Urinary bladder (tissue), 4 donors: ENCODE results near the gene SLC9A9. TPM values are rescaled to one million over a fixed set of nuclear protein-coding genes. Genes with fewer than 3 reads are reported as not detected.

Experiments used
- DNase-seq: peaks from one replicate; pipeline ENCODE4 v3.0.0-alpha.2; 2015; ENCODE audit errors: extremely low spot score
- H3K27ac ChIP-seq: one replicate; pipeline ENCODE4 v1.5.1; 2013; ENCODE audit warnings: low read depth, mild to moderate bottlenecking, moderate library complexity
- H3K36me3 ChIP-seq: one replicate; pipeline ENCODE4 v1.6.1; 2013; ENCODE audit warnings: mild to moderate bottlenecking, moderate library complexity; ENCODE audit not compliant: insufficient read depth
- H3K4me1 ChIP-seq: one replicate; pipeline ENCODE4 v1.6.1; 2013; ENCODE audit warnings: mild to moderate bottlenecking, moderate library complexity; ENCODE audit not compliant: insufficient read depth
- H3K4me3 ChIP-seq: one replicate; pipeline ENCODE4 v1.5.1; 2013; ENCODE audit warnings: low read depth, low read length
- WGBS: extraction: QIAGEN DNeasy Blood & Tissue Kit; methylation state at CpG from one replicate; pipeline ENCODE4 v1.1.7; 2013; 5-methylcytosine and 5-hydroxymethylcytosine counted together
- polyA plus RNA-seq: library from polyadenylated mRNA; stranded (reverse); fragments of 200-250 nt; gene quantifications from one replicate; pipeline ENCODE4 v1.2.3, GENCODE V29; 2013
- total RNA-seq: library from RNA; depleted of rRNA; stranded (reverse); fragments of >200 nt; gene quantifications from one replicate; pipeline ENCODE4 v1.2.3, GENCODE V29; 2014
- donor health status: healthy with polysubstance abuse.
- donor health status: healthy.

Gene SLC9A9
- total and polyA plus RNA-seq, 2 donors, result 28.7 to 46.2 TPM

- no peaks in the 10 kb centered on the region for H3K36me3 ChIP-seq
- no peak overlapping the region for H3K4me3 ChIP-seq
- no peak for DNase-seq
- 26% methylated on average over 9 of the region's 9 CpGs for WGBS
- H3K4me1 ChIP-seq, result no peaks in the 10 kb centered on the region
- no peak overlapping the region for H3K27ac ChIP-seq
Observed at GRCh38 chr3:143786219-143787191, 61.8 kb downstream of the SLC9A9 start.

GRCh38 chr3:143784446-143784845, 63.8 kb downstream of the SLC9A9 start:
- Histone ChIP-seq H3K27ac (no peak overlapping the region), H3K4me1 (no peaks in the 10 kb centered on the region), H3K36me3 (no peaks in the 10 kb centered on the region), H3K4me3 (no peak overlapping the region)
- 84% methylated on average over 1 of the region's 1 CpG for WGBS
- no peak for DNase-seq

GRCh38 chr3:143783851-143784370, 64.4 kb downstream of the SLC9A9 start:
- no peak for DNase-seq
- WGBS, result 66% methylated on average over 4 of the region's 4 CpGs
- Histone ChIP-seq H3K4me3 (no peak overlapping the region), H3K27ac (no peak overlapping the region), H3K4me1 (no peaks in the 10 kb centered on the region), H3K36me3 (no peaks in the 10 kb centered on the region)

GRCh38 chr3:143775459-143775858, 72.8 kb downstream of the SLC9A9 start:
- no peak overlapping the region for H3K27ac ChIP-seq
- H3K4me1 ChIP-seq, result no peaks in the 10 kb centered on the region
- peak; percentile 28 for DNase-seq
- WGBS, result 12% methylated on average over 4 of the region's 4 CpGs
- H3K4me3 ChIP-seq, result peak overlapping the region; percentile 18
- H3K36me3 ChIP-seq, result no peaks in the 10 kb centered on the region

DNA sequence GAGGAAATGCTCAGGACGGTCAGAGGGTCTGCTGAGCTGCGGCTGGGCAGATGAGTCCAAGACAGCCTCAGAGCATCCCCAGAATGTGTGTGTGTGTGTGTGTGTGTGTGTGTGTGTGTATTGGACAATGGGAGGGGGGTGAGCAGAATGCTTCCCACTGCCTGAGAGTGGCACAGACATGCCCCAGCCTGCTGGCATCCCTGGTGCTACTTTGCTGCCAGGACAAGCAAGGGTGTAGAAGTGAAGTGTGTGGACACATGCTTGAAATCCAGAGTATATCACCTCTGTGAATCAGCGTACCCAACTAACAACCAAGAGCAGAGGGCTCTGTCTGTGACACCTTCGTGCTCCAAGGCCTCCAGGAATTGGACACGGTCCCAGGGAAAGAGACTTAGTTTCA, 76.3 kb downstream of the SLC9A9 start:
- H3K27ac ChIP-seq, result no peak overlapping the region
- 89% methylated on average over 5 of the region's 5 CpGs for WGBS
- no peaks in the 10 kb centered on the region for H3K4me1 ChIP-seq
- no peaks in the 10 kb centered on the region for H3K36me3 ChIP-seq
- H3K4me3 ChIP-seq, result no peak overlapping the region
- DNase-seq, result no peak

DNA sequence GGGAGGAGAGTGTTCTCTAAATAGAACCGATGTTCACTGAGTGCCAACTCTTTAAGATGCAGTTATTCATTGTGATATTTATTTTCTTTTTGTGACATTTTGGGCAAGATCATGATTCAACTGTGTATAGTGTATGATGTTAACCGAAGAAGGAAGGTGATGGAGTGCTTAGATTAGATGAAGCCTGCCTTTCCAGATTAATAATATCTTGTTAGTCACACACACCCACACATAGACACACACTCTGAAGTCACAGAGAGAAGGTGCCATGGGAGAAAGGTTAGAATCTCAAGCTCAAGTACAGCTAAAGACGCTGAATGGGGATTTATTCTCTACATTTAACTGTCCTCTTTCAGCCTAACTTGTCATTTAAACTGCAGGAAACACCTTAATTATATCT, 77.0 kb downstream of the SLC9A9 start:
- H3K36me3 ChIP-seq, result no peaks in the 10 kb centered on the region
- no peak for DNase-seq
- no peaks in the 10 kb centered on the region for H3K4me1 ChIP-seq
- no peak overlapping the region for H3K27ac ChIP-seq
- WGBS, result 46% methylated on average over 3 of the region's 3 CpGs
- H3K4me3 ChIP-seq, result no peak overlapping the region

DNA sequence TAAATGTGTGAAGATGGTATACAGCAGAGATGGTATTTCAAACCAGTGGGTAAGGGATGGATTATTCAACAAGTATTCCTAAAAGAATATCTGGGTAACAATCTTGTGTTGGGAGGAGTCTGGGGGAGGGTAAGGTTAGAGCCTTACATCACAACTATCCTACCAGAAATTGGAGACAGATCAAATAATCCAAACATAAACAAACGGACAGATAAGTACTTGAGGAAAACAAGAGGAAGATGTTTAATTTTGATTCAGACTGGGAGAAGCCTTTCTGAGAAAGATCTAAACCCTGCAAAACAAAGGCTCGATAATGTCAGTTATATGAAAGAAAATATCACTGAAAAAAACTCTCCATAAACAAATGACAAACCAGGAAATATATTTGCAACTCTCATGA, 77.9 kb downstream of the SLC9A9 start:
- 36% methylated on average over 2 of the region's 2 CpGs for WGBS
- DNase-seq, result no peak
- H3K4me1 ChIP-seq, result no peaks in the 10 kb centered on the region
- H3K36me3 ChIP-seq, result no peaks in the 10 kb centered on the region
- H3K4me3 ChIP-seq, result no peak overlapping the region
- H3K27ac ChIP-seq, result no peak overlapping the region

- no peaks in the 10 kb centered on the region for H3K36me3 ChIP-seq
- WGBS, result 12% methylated on average over 1 of the region's 1 CpG
- H3K27ac ChIP-seq, result no peak overlapping the region
- no peaks in the 10 kb centered on the region for H3K4me1 ChIP-seq
- no peak overlapping the region for H3K4me3 ChIP-seq
- no peak for DNase-seq
Observed at GRCh38 chr3:143769616-143770015, 78.7 kb downstream of the SLC9A9 start.

DNA sequence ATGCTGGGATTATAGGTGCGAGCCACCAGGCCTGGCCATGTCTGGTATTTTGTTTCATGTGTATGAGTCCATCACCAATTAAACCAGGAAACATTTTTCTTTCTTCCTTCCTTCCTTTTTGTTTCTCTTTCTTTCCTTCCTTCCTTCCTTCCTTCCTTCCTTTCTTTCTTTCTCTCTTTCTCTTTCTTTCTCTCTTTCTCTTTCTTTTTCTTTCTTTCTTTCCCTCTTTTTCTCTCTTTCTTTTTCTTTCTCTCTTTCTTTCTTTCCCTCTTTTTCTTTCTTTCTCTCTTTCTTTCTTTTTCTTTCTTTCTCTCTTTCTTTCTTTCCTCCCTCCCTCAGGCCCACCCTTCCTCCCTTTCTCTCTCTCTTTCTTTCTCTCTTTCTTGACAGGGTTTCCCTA, 83.4 kb downstream of the SLC9A9 start:
- Histone ChIP-seq H3K36me3 (no peaks in the 10 kb centered on the region), H3K27ac (no peak overlapping the region), H3K4me1 (no peaks in the 10 kb centered on the region), H3K4me3 (no peak overlapping the region)
- no peak for DNase-seq
- WGBS, result 97% methylated on average over 1 of the region's 1 CpG

DNA sequence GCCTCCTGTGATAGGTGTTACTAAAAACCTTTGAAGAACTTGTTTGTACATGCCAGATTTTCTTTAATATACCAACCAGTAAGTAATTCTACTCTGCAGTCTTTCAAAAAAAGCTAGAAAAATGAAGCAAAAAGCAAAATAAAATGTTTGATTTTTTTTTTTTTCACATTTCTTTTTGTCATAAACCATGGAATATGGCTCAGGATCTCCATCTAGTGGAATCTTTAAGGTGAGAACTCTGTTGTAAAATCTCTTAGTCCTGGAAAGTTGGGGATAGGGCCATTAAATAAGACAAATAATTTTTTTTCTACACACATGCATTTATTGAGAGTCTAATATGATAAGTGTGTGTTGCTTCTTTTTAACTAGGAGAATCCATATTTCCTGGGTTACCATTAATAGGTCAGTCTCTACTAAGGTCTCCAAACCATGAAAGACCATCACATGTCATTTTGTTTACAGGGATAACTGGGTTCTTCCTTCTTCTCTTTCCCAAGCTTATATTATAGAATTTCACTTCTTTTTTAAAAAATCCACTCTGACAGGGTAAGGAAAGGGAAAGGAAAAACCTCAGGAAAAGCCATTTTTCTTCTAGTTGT, 84.6 kb downstream of the SLC9A9 start:
- DNase-seq, result no peak
- no peaks in the 10 kb centered on the region for H3K36me3 ChIP-seq
- H3K4me3 ChIP-seq, result no peak overlapping the region

GRCh38 chr3:143757691-143758090, 90.6 kb downstream of the SLC9A9 start:
- WGBS, result 81% methylated on average over 4 of the region's 4 CpGs
- Histone ChIP-seq H3K4me1 (no peaks in the 10 kb centered on the region), H3K27ac (no peak overlapping the region), H3K36me3 (no peaks in the 10 kb centered on the region), H3K4me3 (no peak overlapping the region)
- DNase-seq, result no peak

More for the DNA sequence above, 84.6 kb downstream of the SLC9A9 start:
- Histone ChIP-seq H3K27ac (no peak overlapping the region), H3K4me1 (no peaks in the 10 kb centered on the region)

DNA sequence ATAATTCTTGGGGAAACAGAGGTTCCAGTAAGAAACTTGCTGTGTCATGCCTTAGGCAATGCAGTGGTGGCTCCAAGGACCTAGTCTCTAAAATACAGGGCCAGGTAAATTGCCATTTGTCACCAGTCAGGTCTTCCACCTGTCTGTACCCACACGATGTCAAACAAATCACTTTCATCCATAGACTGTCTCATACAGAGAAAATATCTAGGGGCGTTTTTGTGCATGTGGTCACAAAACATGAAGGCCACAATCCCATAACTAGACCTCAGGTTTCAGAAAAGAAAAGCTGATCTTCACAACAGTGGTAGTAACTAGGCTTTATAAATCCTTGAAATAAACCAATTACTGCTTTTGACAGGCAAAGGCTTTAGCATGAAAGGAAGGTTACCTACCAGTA, 92.3 kb downstream of the SLC9A9 start:
- Histone ChIP-seq H3K4me3 (no peak overlapping the region), H3K27ac (no peak overlapping the region), H3K4me1 (no peaks in the 10 kb centered on the region), H3K36me3 (no peaks in the 10 kb centered on the region)
- no peak for DNase-seq
- 95% methylated on average over 2 of the region's 2 CpGs for WGBS

DNA sequence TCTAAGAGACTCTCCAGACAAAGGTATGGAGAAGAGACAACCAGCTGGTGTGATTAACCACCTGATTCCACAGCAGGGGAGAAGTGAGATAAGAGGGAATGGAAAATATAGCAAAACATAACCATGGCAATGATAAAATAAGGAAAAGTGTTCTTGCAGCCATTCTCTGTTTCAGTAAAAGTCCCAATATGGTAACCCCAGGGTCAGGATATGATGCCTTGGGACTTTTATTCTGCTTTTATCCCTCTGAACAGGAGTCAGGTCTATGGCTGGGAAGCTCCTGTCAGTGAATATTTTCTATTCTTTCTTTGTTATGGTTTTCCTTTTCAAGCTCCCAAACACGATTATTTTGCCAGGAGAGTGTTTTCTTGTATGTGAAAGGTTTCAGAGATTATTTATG, 94.2 kb downstream of the SLC9A9 start:
- WGBS, result 41% methylated on average over 1 of the region's 1 CpG
- DNase-seq, result no peak
- H3K4me1 ChIP-seq, result no peaks in the 10 kb centered on the region
- H3K27ac ChIP-seq, result no peak overlapping the region
- H3K4me3 ChIP-seq, result no peak overlapping the region
- no peaks in the 10 kb centered on the region for H3K36me3 ChIP-seq

DNA sequence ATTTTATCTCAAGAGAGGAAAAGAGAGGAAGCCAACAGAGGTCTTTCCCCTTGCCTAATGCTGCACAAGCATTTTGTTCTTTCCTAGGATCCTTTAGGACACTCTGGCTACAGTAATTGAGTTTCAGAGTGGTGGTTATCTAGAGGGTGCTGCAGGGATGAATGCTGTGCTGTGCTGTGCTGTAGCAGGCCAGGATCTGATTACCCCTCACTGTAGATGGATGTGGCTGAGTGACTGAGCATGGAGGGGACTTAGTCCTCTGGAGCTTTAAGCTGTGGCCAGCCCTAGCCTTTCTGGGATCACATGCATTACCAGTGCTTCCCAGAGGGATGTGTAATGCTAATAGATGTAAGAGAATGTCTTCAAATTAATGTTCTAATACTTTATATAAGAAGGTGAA, 94.8 kb downstream of the SLC9A9 start:
- Histone ChIP-seq H3K27ac (no peak overlapping the region), H3K4me1 (no peaks in the 10 kb centered on the region), H3K4me3 (no peak overlapping the region), H3K36me3 (no peaks in the 10 kb centered on the region)
- no peak for DNase-seq
